ENCODE results near the gene GEMIN2.

- TF ChIP-seq CTCF (IDR thresholded peaks at IDR 0.05): no peak
- TF ChIP-seq POLR2A (IDR thresholded peaks at IDR 0.05): no peak
Measured at GRCh38 chr14:39173198-39173597, 59.1 kb downstream of the GEMIN2 start.

All from tibial nerve (tissue), 3 donors.